Measurements from ENCODE around the gene CDH13.

CDH13 gene

GRCh38 chr16:83270061-83270460 lies 643.3 kb downstream of the CDH13 start:
- no peak for DNase-seq

DNA sequence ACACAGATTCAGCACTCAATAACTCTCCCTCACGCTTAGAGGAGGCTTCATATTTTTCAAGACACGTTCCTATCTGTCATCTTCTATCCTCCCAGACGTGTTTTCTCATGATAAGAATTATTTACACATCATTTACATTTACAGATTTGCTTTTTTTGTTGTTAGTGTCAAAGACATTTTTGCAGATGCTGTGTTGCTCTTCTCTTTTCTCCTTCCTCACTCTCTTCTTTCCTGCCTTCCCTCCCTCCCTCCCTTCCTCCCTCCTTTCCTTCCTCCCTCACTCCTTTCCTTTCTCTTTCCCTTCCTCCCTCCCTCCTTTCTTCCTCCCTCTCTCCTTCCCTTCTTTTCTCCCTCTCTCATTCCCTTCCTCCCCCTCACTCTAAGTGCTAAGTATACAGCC lies 643.9 kb downstream of the CDH13 start:
- DNase-seq, result no peak

DNA sequence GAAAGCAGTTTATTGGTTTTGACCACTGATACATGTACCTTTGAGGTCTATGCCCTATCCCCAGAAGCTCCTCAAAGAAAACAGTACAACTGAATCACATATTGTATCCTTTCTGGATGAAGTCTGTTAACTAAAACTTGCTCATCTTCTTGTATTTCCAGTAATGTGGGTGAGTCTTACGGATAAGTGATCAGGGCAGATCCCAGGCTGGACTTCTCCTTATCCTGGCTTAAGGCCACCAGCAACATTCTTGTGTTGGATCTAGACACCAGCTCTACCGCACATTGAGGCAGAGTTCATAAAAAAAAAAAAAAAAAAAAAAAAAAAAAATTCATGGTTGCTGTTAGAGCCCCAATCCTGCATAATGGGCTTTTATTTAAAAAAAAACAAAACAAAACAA lies 644.4 kb downstream of the CDH13 start:
- no peak for DNase-seq

DNA sequence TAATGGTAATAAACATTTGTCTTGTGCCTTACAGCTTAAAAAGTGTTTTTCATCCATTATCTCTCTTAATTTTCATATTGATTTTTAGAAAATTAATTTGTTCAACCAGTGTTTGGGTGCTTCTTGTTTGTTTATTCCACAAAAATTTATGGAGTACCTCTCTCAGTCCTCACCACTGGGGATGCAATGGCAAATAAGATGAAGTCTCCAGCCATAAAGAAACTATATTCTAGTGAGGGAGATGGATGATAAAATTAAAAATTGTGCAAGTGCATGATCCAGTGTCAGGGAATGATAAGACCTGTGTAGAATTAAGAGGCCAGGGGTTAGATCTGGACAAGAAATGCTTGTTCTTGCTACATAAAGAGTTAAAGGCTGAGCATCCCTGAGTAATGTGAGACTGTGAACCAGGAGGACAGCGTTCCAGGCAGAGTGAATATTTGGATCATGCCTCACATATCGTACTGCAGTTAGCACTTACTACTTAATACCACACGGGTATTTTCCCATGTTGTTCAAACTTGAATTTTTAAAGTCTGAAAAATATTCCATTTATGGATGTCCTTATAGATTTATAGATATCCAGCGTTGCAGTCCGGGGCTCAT lies 645.3 kb downstream of the CDH13 start:
- DNase-seq, result no peak

GRCh38 chr16:83272843-83273242 lies 646.1 kb downstream of the CDH13 start:
- DNase-seq, result no peak

DNA sequence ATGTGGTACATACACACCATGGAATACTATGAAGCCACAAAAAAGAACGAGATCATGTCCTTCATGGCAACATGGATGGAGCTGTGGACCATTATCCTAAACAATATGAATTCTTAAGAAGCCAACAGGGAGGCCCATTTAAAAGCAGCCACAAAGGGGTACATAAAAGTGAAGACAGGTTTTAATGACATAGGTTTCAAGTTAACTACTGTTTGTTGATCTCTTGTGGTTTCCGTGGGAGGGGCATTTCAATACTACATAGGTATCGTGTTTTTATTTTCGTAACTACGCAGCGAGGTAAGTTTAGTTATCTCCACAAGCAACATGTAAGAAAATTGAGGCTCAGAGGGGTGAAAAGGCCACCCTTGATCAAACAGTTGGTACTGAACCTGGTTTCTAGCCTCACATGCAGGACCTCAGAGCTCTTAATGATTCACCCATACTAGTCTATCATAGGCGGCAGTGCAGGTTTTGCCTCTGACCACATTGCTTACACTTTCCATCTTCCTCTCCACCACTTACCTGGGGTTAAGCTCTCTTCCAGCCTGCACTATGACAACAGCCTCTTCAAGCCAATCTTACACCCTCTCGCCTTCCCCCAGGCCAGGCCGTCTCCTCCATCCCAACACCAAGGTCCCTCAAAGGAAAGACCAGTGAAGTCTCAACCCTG lies 646.9 kb downstream of the CDH13 start:
- no peak for DNase-seq

DNA sequence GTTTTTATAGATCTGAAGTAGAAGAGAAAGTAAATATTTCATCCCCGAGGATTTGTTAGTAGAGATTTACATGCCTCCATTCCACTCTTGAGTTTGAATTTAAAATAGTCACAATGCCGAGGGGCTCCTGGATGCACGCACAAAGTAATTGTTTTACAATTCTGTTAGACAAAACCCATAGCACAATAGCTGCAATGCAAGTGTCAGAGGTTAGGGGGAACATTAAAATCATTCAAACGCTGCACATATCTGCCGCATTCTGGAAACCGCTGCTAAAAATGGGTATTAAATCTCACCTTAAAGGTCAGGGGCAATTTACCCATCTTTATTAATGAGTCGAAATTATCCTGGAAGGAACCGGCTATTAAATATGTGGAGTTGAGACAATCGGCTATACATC lies 652.5 kb downstream of the CDH13 start:
- DNase-seq, result no peak

DNA sequence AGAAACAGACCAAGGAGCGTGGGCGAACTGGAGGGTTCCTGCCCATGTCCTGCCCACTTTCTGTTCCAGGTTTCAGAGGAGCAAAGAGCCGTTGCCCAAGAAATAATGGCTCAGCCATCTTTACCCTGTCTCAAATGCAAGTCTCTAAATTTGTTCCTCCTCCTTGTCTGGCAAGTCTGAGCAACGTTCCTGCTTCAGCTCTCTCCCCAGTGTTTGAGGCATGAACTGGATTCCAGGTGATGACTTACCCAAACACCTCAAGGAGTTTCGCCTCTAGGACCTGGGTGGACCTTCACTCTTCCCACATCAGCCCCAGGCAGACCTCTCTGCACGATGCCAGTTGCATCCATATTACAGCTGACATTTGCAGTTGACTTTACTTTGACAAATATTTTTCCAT lies 659.2 kb downstream of the CDH13 start:
- DNase-seq, result no peak

DNA sequence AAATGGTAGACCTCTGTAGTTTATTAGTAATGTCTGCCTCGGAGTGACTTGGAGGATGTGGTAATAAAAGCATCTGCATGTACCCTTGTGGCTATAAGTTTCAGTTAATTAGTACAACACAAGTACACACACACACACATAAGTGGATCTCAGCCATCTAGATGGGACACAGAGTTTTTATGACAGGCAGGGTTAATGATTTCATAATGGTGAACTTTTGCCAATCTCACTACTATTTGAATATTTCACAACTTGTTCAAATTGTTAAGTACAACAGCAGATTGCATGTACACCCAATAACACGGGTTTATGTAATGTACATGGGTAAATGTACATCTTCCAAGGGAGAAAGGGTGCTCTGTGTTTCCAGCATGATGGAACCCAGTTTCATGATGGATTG lies 669.7 kb downstream of the CDH13 start:
- no peak for DNase-seq

DNA sequence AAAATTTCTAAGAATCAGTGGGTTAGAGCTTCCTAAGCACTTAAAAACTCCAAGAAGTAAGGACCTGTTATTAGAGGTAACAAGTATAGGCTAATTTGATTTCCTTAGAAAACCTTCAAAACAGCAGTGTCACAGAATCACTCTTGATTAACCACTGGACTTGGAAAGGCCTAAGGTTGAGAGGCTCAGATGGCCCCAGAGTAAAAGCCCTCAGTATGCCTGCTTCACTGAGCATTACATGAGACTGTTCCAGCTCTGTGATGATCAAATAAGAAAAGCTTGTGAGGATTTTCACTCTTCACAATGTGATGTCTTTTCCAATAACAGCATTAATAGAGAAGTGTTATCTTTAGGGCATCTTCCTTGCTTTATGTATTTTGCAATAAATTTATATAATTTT lies 671.8 kb downstream of the CDH13 start:
- DNase-seq, result no peak

DNA sequence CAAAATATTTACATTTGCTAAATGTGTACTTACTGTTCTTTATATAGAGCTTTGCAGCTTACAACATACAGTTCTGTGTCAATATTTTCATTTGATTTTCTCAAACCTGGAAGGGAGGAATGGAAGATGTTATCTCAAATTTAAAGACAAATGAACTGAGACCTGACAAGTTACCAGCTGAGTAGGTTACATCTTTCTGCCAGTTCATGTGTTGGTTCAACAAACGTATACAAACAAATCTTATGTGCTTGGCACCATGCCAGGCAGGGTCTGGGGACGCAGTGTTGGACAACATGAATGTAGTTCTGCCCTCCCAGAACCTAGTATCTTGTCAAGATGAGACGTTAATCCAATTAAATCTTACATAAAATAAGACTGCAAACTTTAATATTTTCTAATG lies 673.6 kb downstream of the CDH13 start:
- DNase-seq, result no peak

DNA sequence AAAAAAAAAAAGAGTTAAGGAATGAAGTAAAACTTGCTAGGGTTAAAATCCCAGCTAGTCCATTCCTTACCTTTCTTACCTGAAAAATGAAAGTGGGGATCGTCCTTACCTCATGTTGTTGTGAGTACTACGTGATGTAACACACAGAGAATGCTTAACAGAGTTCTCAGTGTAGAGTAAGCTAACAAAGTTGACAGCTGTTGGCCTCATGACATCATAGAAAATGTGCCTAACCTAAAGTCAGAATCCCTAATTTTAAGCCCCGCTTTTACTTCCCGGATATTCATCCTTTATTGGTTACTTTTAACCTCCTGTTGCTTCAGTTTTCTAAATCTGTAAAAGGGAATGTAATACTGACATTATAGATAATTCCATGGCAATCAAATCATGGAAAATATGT lies 675.2 kb downstream of the CDH13 start:
- no peak for DNase-seq

- no peak for DNase-seq
Observed at GRCh38 chr16:83302853-83303252, 676.1 kb downstream of the CDH13 start.

DNA sequence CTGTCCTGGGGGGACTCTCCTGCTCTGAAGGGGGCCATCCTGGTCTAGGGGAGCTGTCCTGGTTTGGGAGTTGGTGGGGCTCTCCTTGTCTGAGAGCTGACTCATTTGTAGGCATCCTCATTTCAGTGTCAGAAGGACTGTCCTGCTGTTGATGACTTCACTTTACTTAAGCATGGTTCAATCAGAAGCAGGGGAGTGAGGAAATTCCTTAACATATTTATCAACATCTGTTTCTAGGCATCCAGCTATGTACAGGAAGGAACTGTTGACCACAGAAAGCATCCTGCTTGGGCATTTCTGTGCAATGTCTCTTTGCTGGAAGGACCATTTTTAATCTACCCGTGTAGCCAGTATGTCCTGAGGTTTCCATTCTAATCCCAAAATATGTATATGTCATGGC lies 678.3 kb downstream of the CDH13 start:
- DNase-seq, result no peak

- DNase-seq, result no peak
Observed at GRCh38 chr16:83306961-83307593, 680.3 kb downstream of the CDH13 start.

GRCh38 chr16:83307594-83307992 lies 680.8 kb downstream of the CDH13 start:
- DNase-seq, result no peak

DNA sequence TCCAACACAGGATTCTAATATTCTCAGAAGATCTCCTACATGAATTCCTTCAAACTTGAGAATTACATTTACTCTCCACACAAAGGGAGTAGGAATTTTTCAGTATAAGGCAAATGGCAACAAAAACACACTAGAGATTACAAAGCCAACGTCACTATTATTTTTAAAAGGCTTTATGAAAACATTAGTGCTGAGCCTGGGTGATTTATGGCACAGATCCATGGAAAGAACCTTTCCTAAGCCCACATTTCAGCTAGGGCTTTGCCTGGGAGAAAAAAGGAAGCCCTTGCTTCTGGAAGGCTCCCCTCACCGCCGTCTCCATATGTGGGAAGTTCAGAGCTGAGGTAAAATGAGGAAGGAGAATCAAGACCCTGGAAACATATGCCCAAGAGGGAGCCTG lies 681.6 kb downstream of the CDH13 start:
- DNase-seq, result no peak

GRCh38 chr16:83310816-83311215 lies 684.0 kb downstream of the CDH13 start:
- DNase-seq, result no peak

GRCh38 chr16:83312015-83312717 lies 685.4 kb downstream of the CDH13 start:
- DNase-seq, result no peak

GRCh38 chr16:83312718-83313245 lies 686.0 kb downstream of the CDH13 start:
- peak; percentile 37 for DNase-seq

DNA sequence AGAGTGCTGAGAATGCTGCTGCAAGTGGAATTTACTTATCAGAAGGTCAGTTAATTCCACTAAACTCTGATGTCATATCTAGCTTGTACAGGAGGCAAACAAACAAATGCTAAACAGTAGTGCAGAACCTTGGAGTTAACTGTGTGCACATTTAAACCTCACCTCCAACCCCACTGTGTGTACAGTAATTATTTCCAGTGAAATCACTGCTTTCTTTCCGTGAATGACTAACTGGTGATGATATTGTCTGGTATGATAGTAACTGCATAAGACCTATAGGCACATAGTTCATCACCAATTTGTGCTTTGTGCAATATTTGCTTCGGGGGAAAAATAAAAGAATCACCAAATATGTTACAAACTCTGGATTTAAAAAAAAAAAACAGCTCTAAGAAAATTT lies 688.5 kb downstream of the CDH13 start:
- DNase-seq, result no peak

- no peak for DNase-seq
Observed at GRCh38 chr16:83316458-83316857, 689.7 kb downstream of the CDH13 start.

- no peak for DNase-seq
Observed at GRCh38 chr16:83318390-83318789, 691.6 kb downstream of the CDH13 start.

DNA sequence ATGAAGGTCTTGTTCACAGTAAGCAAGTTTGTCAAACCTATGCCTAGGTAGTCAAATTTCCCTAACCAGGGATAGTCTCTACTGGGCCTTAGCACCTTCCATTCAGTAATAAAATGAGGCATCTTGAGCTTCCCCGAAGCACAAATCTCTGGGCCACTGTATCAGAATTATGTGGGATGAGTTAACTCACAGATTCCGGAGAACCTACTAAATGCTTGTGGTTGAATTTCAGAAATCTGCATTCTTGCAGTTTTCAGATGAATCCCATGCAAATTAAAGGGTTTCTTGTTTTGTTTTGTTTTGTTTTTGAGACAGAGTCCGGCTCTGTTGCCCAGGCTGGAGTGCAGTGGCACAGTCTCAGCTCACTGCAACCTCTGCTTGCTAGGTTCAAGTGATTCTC lies 702.2 kb downstream of the CDH13 start:
- no peak for DNase-seq
